Measurements from ENCODE around the gene ARL14EPL.

- TF ChIP-seq EP300 (IDR thresholded peaks at IDR 0.05) (no peak), POLR2A (IDR thresholded peaks at IDR 0.05; ENCODE audit: low read length) (no peak)
Observed at GRCh38 chr5:116068028-116068632, 35.9 kb downstream of the ARL14EPL start.

All from A549 (cell line).